Uterus (tissue), 4 donors: ENCODE measurements around the gene VAT1L. TPM values are rescaled to one million over a fixed set of nuclear protein-coding genes. Genes with fewer than 3 reads are reported as not detected.

Source experiments
- DNase-seq, 2 donors: peaks; one replicate each; pipeline ENCODE4 v3.0.0-alpha.2; 2019 to 2020
- H3K27ac ChIP-seq, 2 donors: fragments of 200-600 bp; sonication (generic); 1 replicate in 1 of 2; 2 replicates in 1 of 2; pipeline ENCODE4 v1.5.1; 2016 to 2018
- H3K27me3 ChIP-seq, 2 donors: fragments of 200-600 bp; sonication (generic); one replicate each; pipeline ENCODE4 v1.5.1; 2018 to 2019; ENCODE audit warnings: control low read depth in 1 of 2
- H3K36me3 ChIP-seq, 2 donors: fragments of 200-600 bp; sonication (generic); one replicate each; pipeline ENCODE4 v1.5.1; 2019; ENCODE audit warnings: control low read depth in 1 of 2
- H3K4me1 ChIP-seq, 2 donors: fragments of 200-600 bp; sonication (generic); one replicate each; pipeline ENCODE4 v1.5.1; 2018 to 2019; ENCODE audit warnings: control low read depth in 1 of 2
- H3K4me3 ChIP-seq, 2 donors: fragments of 200-600 bp; sonication (generic); 1 replicate in 1 of 2; 2 replicates in 1 of 2; pipeline ENCODE4 v1.5.1; 2018 to 2019; ENCODE audit warnings: mild to moderate bottlenecking in 1 of 2
- H3K9me3 ChIP-seq, 2 donors: fragments of 200-600 bp; sonication (generic); one replicate each; pipeline ENCODE4 v1.5.1; 2019; ENCODE audit warnings: control low read depth in 1 of 2
- CTCF ChIP-seq, 4 experiments: fragments of 200-600 bp in 2 of 4; fragments of 450-650 bp in 2 of 4; sonication (generic) in 2 of 4; IDR thresholded peaks; one replicate each; pipeline ENCODE4 v1.5.1; 2016 to 2019; ENCODE audit warnings: antibody characterized with exemption in 4 of 4, mild to moderate bottlenecking in 2 of 4, moderate library complexity in 1 of 4
- POLR2A ChIP-seq, 2 donors: fragments of 450-650 bp; IDR thresholded peaks; one replicate each; pipeline ENCODE4 v1.6.1; 2016; ENCODE audit warnings: antibody characterized with exemption in 2 of 2, mild to moderate bottlenecking in 1 of 2, moderate library complexity in 1 of 2
- intact Hi-C: fragments of 100-400 bp; cut with DNase I; formaldehyde crosslinking; loops from one replicate; pipeline ENCODE4 v1.15.1; 2023; ENCODE audit warnings: low total_unique reads
- total RNA-seq, 4 donors: library from RNA; depleted of rRNA in 3 of 4; stranded (reverse); fragments of >200 nt in 3 of 4; gene quantifications; one replicate each; pipeline versions ENCODE4 v1.1.0 to v1.2.4, GENCODE V29; 2014 to 2023
- donor health status: DM: yes; HTN: yes; CAD: no.

Gene VAT1L
- total RNA-seq, 4 donors from 2014 or later = 0.29 to 3.8 (median 1.7) TPM

DNA sequence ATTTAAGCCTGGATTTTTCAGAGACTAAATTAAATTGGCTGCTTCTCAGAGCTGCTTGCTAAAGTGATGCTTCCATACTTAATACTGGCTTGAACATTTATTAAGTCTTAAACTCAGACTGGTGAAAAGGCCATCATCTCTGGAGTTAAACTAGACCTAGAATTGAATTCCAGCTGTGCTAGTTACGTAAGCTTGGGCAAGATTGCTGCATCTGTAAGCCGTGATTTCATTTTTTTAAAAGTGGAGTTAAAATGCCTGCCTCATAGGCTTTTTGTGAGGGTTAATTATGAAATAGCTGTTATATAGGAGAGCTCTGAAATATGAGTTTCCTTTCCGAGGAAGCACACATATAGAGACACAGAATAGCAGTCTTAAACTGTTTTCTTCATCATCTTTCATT is 84.7 kb downstream of the VAT1L start:
- no peak for DNase-seq
- H3K4me1 ChIP-seq = no peaks in the 10 kb centered on the region
- no peak for TF ChIP-seq POLR2A (IDR thresholded peaks at IDR 0.05)
- TF ChIP-seq CTCF (IDR thresholded peaks at IDR 0.05) = no peak
- no peak overlapping the region for H3K4me3 ChIP-seq
- no peak overlapping the region for H3K27ac ChIP-seq
- H3K36me3 ChIP-seq = no peaks in the 10 kb centered on the region
- H3K9me3 ChIP-seq = no peaks in the 10 kb centered on the region
- intact Hi-C loops = no loop called here
- no peaks in the 10 kb centered on the region for H3K27me3 ChIP-seq

GRCh38 chr16:77874347-77874746 is 86.0 kb downstream of the VAT1L start:
- TF ChIP-seq CTCF (IDR thresholded peaks at IDR 0.05) (no peak), POLR2A (IDR thresholded peaks at IDR 0.05) (no peak)
- DNase-seq = no peak
- H3K36me3 ChIP-seq = no peaks in the 10 kb centered on the region
- no peaks in the 10 kb centered on the region for H3K4me1 ChIP-seq
- intact Hi-C loops = no loop called here
- no peak overlapping the region for H3K27ac ChIP-seq
- no peak overlapping the region for H3K4me3 ChIP-seq
- no peaks in the 10 kb centered on the region for H3K9me3 ChIP-seq
- no peaks in the 10 kb centered on the region for H3K27me3 ChIP-seq

DNA sequence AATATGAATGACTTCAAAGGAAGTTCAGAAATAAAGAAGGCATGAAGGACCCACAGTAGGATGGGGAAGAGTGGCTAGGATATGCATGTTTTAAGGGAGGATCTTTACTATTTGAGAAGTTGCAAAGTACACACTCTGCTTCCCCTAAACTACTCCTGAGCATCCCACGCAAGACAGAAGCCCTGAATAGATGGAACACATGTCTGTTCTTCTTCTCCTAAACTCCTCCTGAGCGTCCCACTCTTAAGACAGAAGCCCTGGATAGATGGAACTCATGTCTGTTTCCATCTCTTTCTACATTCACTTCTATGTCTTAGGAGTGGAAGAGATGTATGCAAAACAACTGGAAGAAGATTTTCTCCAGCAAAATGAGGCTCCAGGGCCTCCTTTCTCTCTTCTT is 88.4 kb downstream of the VAT1L start:
- H3K4me3 ChIP-seq = no peak overlapping the region
- DNase-seq = no peak
- no peaks in the 10 kb centered on the region for H3K36me3 ChIP-seq
- H3K4me1 ChIP-seq = no peaks in the 10 kb centered on the region
- TF ChIP-seq CTCF (IDR thresholded peaks at IDR 0.05) (no peak), POLR2A (IDR thresholded peaks at IDR 0.05) (no peak)
- H3K27me3 ChIP-seq = no peaks in the 10 kb centered on the region
- no peak overlapping the region for H3K27ac ChIP-seq
- no peaks in the 10 kb centered on the region for H3K9me3 ChIP-seq
- intact Hi-C loops = no loop called here

DNA sequence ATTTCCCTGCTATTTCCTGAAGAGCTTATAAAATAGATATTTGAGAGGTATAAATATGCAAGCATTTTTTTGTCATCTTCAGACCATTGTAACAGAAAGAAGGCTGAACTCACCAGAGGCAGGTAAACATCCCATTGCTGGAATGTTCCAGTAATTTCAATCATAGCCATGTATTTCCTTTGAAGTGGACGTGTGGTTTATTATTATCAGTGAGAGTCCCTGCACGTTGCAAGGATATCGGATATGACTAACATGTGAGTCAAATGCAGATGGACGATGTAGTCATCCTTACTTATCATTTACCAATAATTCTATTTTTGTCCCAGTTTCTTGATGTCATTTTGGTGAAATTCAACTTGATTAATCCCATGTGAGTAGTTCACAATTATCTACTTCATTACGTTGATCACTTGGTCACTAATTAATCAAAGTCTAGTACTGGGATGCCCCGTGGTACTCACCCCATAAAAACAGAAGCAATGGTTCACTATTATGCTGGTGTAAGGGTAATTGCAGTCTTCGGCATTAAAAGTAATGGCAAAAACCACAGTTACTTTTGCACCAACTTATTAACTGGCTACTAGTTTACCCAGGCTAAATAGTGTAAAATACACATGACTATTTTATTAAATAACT is 89.5 kb downstream of the VAT1L start:
- TF ChIP-seq CTCF (IDR thresholded peaks at IDR 0.05) (no peak), POLR2A (IDR thresholded peaks at IDR 0.05) (no peak)
- Histone ChIP-seq H3K27me3 (no peaks in the 10 kb centered on the region), H3K9me3 (no peaks in the 10 kb centered on the region), H3K27ac (no peak overlapping the region), H3K4me3 (no peak overlapping the region), H3K4me1 (no peaks in the 10 kb centered on the region), H3K36me3 (no peaks in the 10 kb centered on the region)
- DNase-seq = no peak
- intact Hi-C loops = no loop called here

DNA sequence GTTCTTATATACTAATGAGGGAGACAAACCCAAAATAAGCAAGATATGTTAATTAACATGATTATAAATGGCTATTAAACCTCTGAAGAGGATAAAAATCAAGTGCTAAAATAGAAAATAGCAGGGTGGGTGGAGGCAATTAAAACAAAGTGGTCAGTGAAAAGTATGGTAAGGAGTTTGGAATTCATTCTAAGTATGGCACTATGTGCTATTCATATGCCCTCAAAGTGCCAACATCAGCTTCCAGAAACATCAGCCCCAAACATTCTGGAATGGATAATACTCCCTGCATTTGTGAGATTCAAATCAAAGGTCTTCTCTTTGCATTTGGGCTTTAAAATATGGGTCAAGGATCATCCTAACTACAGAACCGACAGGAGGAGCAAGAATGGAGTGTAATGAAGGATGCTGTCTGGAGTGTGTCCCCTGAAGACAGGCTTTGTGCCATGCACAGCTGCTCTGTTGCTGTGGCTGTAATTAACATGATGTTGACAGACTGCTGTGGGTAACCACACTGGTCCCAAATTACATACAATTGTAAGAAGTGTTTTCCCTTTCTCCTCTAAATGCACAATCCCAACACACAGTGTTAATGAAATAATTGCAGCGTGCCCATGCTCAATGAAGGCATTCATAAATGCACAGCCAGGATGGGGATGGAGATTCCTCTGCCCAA is 93.1 kb downstream of the VAT1L start:
- intact Hi-C loops = no loop called here
- no peaks in the 10 kb centered on the region for H3K27me3 ChIP-seq
- no peak overlapping the region for H3K4me3 ChIP-seq
- no peaks in the 10 kb centered on the region for H3K4me1 ChIP-seq
- H3K9me3 ChIP-seq = no peaks in the 10 kb centered on the region
- H3K27ac ChIP-seq = no peak overlapping the region
- no peaks in the 10 kb centered on the region for H3K36me3 ChIP-seq
- DNase-seq = no peak
- no peak for TF ChIP-seq CTCF (IDR thresholded peaks at IDR 0.05)
- no peak for TF ChIP-seq POLR2A (IDR thresholded peaks at IDR 0.05)
